H9 (cell line): ENCODE measurements around the gene CDKL4. TPM values are rescaled to one million over a fixed set of nuclear protein-coding genes. Genes with fewer than 3 reads are reported as not detected.

Experiments used
- DNase-seq: peaks from one replicate; pipeline ENCODE4 v3.0.0-alpha.2; 2017
- H2AFZ ChIP-seq: one replicate; pipeline ENCODE4 v1.6.1; 2013; ENCODE audit warnings: mild to moderate bottlenecking, low read length, control low read depth, moderate library complexity
- H2AK5ac ChIP-seq: 2 replicates; pipeline ENCODE4 v1.6.1; 2013; ENCODE audit warnings: low read length, control low read depth, mixed read lengths; ENCODE audit not compliant: insufficient read length
- H2BK120ac ChIP-seq: one replicate; pipeline ENCODE4 v1.6.1; 2013; ENCODE audit warnings: low read depth, mild to moderate bottlenecking, low read length, control low read depth, inconsistent platforms; ENCODE audit not compliant: poor library complexity, severe bottlenecking
- H2BK12ac ChIP-seq: 2 replicates; pipeline ENCODE4 v1.6.1; 2013; ENCODE audit warnings: low read length, control low read depth, mixed read lengths, low read depth; ENCODE audit not compliant: insufficient read length
- H2BK15ac ChIP-seq: 2 replicates; pipeline ENCODE4 v1.6.1; 2013; ENCODE audit warnings: low read depth, low read length, control low read depth
- H2BK20ac ChIP-seq: one replicate; pipeline ENCODE4 v1.6.1; 2013; ENCODE audit warnings: low read depth, mild to moderate bottlenecking, low read length, control low read depth, inconsistent platforms; ENCODE audit not compliant: poor library complexity, severe bottlenecking
- H2BK5ac ChIP-seq: 2 replicates; pipeline ENCODE4 v1.6.1; 2013; ENCODE audit warnings: low read length, control low read depth, mixed read lengths; ENCODE audit not compliant: insufficient read length
- H3K14ac ChIP-seq: 2 replicates; pipeline ENCODE4 v1.6.1; 2013; ENCODE audit warnings: low read length, control low read depth; ENCODE audit not compliant: insufficient read depth
- H3K18ac ChIP-seq: 2 replicates; pipeline ENCODE4 v1.6.1; 2013; ENCODE audit warnings: low read depth, mild to moderate bottlenecking, mixed read lengths, low read length, control low read depth; ENCODE audit not compliant: insufficient read length
- H3K23ac ChIP-seq: 2 replicates; pipeline ENCODE4 v1.6.1; 2013; ENCODE audit warnings: low read length, control low read depth, mixed read lengths, low read depth; ENCODE audit not compliant: insufficient read length
- H3K23me2 ChIP-seq: 2 replicates; pipeline ENCODE4 v1.6.1; 2013; ENCODE audit warnings: low read depth, mild to moderate bottlenecking, mixed read lengths, low read length, control low read depth; ENCODE audit not compliant: insufficient read length, poor library complexity, severe bottlenecking
- H3K27ac ChIP-seq: 2 replicates; pipeline ENCODE4 v1.5.1; 2013; ENCODE audit warnings: low read length, control low read depth, mixed read lengths, low read depth; ENCODE audit not compliant: insufficient read length
- H3K27me3 ChIP-seq: 2 replicates; pipeline ENCODE4 v1.6.1; 2013; ENCODE audit warnings: low read length, control low read depth, inconsistent platforms; ENCODE audit not compliant: insufficient read depth
- H3K4ac ChIP-seq: 2 replicates; pipeline ENCODE4 v1.6.1; 2013; ENCODE audit warnings: low read depth, mild to moderate bottlenecking, control low read depth, inconsistent platforms, low read length, moderate library complexity
- H3K4me1 ChIP-seq: 2 replicates; pipeline ENCODE4 v1.6.1; 2013; ENCODE audit warnings: low read length, control low read depth, inconsistent platforms; ENCODE audit not compliant: insufficient read depth
- H3K4me2 ChIP-seq: 2 replicates; pipeline ENCODE4 v1.6.1; 2013; ENCODE audit warnings: low read length, control low read depth, mixed read lengths; ENCODE audit not compliant: insufficient read length, insufficient read depth
- H3K56ac ChIP-seq: 2 replicates; pipeline ENCODE4 v1.6.1; 2013; ENCODE audit warnings: low read depth, mild to moderate bottlenecking, mixed read lengths, low read length, control low read depth; ENCODE audit not compliant: insufficient read length
- H3K79me1 ChIP-seq: 2 replicates; pipeline ENCODE4 v1.6.1; 2013; ENCODE audit warnings: low read depth, mild to moderate bottlenecking, moderate library complexity, low read length, control low read depth, inconsistent platforms; ENCODE audit not compliant: insufficient read depth, poor library complexity, severe bottlenecking
- H3K79me2 ChIP-seq: 2 replicates; pipeline ENCODE4 v1.6.1; 2013; ENCODE audit warnings: low read length, control low read depth, inconsistent platforms; ENCODE audit not compliant: insufficient read depth
- H3K9ac ChIP-seq: 2 replicates; pipeline ENCODE4 v1.6.1; 2013; ENCODE audit warnings: low read length, control low read depth, mixed read lengths; ENCODE audit not compliant: insufficient read length; ENCODE audit errors: extremely low read depth
- H3K9me3 ChIP-seq: one replicate; pipeline ENCODE4 v1.6.1; 2013; ENCODE audit warnings: low read depth, low read length, inconsistent platforms; ENCODE audit not compliant: control insufficient read depth
- H3T11ph ChIP-seq: one replicate; pipeline ENCODE4 v1.6.1; 2013; ENCODE audit warnings: mild to moderate bottlenecking, low read length, control low read depth, inconsistent platforms
- H4K20me1 ChIP-seq: one replicate; pipeline ENCODE4 v1.6.1; 2013; ENCODE audit not compliant: control insufficient read depth, insufficient read length, insufficient read depth
- H4K5ac ChIP-seq: 2 replicates; pipeline ENCODE4 v1.6.1; 2013; ENCODE audit warnings: low read depth, mild to moderate bottlenecking, mixed read lengths, low read length, control low read depth; ENCODE audit not compliant: insufficient read length
- H4K8ac ChIP-seq: replicated peaks from 2 replicates; pipeline ENCODE4 v1.6.1; 2013; ENCODE audit warnings: low read length, control low read depth, mixed read lengths, low read depth; ENCODE audit not compliant: insufficient read length
- H4K91ac ChIP-seq: 2 replicates; pipeline ENCODE4 v1.6.1; 2013; ENCODE audit warnings: low read depth, mild to moderate bottlenecking, moderate library complexity, mixed read lengths, low read length, control low read depth; ENCODE audit not compliant: insufficient read length
- H3K27ac Mint-ChIP-seq, 3 experiments: 2 replicates in 2 of 3; 3 replicates in 1 of 3; pipeline ENCODE4 v1.8.0; 2020 to 2021; ENCODE audit warnings: mixed read lengths in 3 of 3, mild to moderate bottlenecking in 1 of 3, moderate library complexity in 1 of 3
- H3K27me3 Mint-ChIP-seq: 2 replicates; pipeline ENCODE4 v1.8.0; 2021; ENCODE audit warnings: low read depth, mild to moderate bottlenecking, moderate library complexity, mixed read lengths
- H3K36me3 Mint-ChIP-seq, 3 experiments: 2 replicates in 2 of 3; 3 replicates in 1 of 3; pipeline ENCODE4 v1.8.0; 2020 to 2021; ENCODE audit warnings: low read depth in 3 of 3, mixed read lengths in 3 of 3; ENCODE audit not compliant: insufficient read depth in 1 of 3
- H3K4me1 Mint-ChIP-seq, 2 experiments: 2 replicates each; pipeline ENCODE4 v1.8.0; 2020; ENCODE audit warnings: mixed read lengths in 2 of 2
- H3K4me3 Mint-ChIP-seq, 2 experiments: 2 replicates in 1 of 2; 3 replicates in 1 of 2; pipeline ENCODE4 v1.8.0; 2020 to 2021; ENCODE audit warnings: mild to moderate bottlenecking in 2 of 2, mixed read lengths in 2 of 2, moderate library complexity in 1 of 2
- H3K9me3 Mint-ChIP-seq, 2 experiments: 2 replicates in 1 of 2; 3 replicates in 1 of 2; pipeline ENCODE4 v1.8.0; 2020; ENCODE audit warnings: mild to moderate bottlenecking in 2 of 2, mixed read lengths in 2 of 2, moderate library complexity in 1 of 2
- CTCF ChIP-seq: fragments of 200-600 bp; sonication (generic); conservative IDR thresholded peaks from 3 replicates; pipeline ENCODE4 v1.8.0; 2021; ENCODE audit warnings: antibody characterized with exemption, mild to moderate bottlenecking
- WGBS: extraction: QIAGEN DNeasy Blood & Tissue Kit; methylation state at CpG from one replicate; pipeline ENCODE4 v1.1.7; 2013; ENCODE audit warnings: missing lambda C conversion rate, low lambda C conversion rate, mixed read lengths; ENCODE audit not compliant: insufficient read length; ENCODE audit errors: extremely low coverage; 5-methylcytosine and 5-hydroxymethylcytosine counted together
- total RNA-seq: library from RNA; stranded (reverse); gene quantifications from 2 replicates; pipeline ENCODE4 v1.2.1, GENCODE V29; 2021

Gene CDKL4
- total RNA-seq, 1 experiment from 2014 or later = not detected

- no peak overlapping the region for H3K4me3 Mint-ChIP-seq
- no CpG with 5 or more reads among the region's 9 CpGs for WGBS
- no peaks in the 10 kb centered on the region for H4K20me1 ChIP-seq
Measured at GRCh38 chr2:39150890-39151497, 92.8 kb downstream of the CDKL4 start.

More at GRCh38 chr2:39150890-39151497, 92.8 kb downstream of the CDKL4 start:
- TF ChIP-seq CTCF = no peak
- Histone ChIP-seq H2BK5ac (no peak overlapping the region), H2BK20ac (no peak overlapping the region), H2AFZ (no peak overlapping the region), H3K23me2 (no peaks in the 10 kb centered on the region), H3K18ac (no peak overlapping the region), H4K5ac (no peak overlapping the region), H3T11ph (no peak overlapping the region), H3K79me2 (no peaks in the 10 kb centered on the region), H3K14ac (no peak overlapping the region), H3K4me2 (no peak overlapping the region), H4K91ac (no peak overlapping the region), H2BK120ac (no peak overlapping the region), H2BK15ac (no peak overlapping the region), H3K27ac (no peak overlapping the region), H3K23ac (no peak overlapping the region), H3K4me1 (peaks cover 3% of the 10 kb centered on the region; the same call in 1 of the 2 replicates), H3K79me1 (no peaks in the 10 kb centered on the region), H2AK5ac (no peak overlapping the region), H3K9ac (no peak overlapping the region), H3K56ac (no peak overlapping the region), H4K8ac (no peak overlapping the region), H3K27me3 (no peaks in the 10 kb centered on the region), H2BK12ac (no peak overlapping the region), H3K9me3 (no peaks in the 10 kb centered on the region), H3K4ac (no peak overlapping the region)
- Mint-ChIP-seq H3K36me3 (no peaks in the 10 kb centered on the region), H3K27me3 (no peaks in the 10 kb centered on the region), H3K4me1 (peaks cover 0 to 7% of the 10 kb centered on the region in 2 experiments; a peak in 2 of 4 replicates), H3K27ac (no peak overlapping the region), H3K9me3 (peaks cover 0 to 3% of the 10 kb centered on the region in 2 experiments; a peak in 1 of 5 replicates)
- DNase-seq = no peak
